Activated naive CD8-positive, alpha-beta T cell treated with anti-CD3 and anti-CD28 coated beads, Interleukin-2, amount 50 U/mL, for 24 hours (primary cell): ENCODE data around the gene SLAMF9.

ENCODE experiments used
- ATAC-seq: fragments of 150-1000 bp; cut with Tn5 transposase; one replicate; pipeline ENCODE4 v1.10.0; 2021
- DNase-seq: peaks from one replicate; pipeline ENCODE4 v3.0.0; 2021
- H3K27ac Mint-ChIP-seq: one replicate; pipeline ENCODE4 v1.8.0; 2021; ENCODE audit warnings: mild to moderate bottlenecking, mixed read lengths
- H3K27me3 Mint-ChIP-seq: one replicate; pipeline ENCODE4 v1.8.0; 2021; ENCODE audit warnings: mixed read lengths
- H3K36me3 Mint-ChIP-seq: one replicate; pipeline ENCODE4 v1.8.0; 2021; ENCODE audit warnings: low read depth, mixed read lengths
- H3K4me1 Mint-ChIP-seq: one replicate; pipeline ENCODE4 v1.8.0; 2021; ENCODE audit warnings: mixed read lengths
- H3K4me3 Mint-ChIP-seq: one replicate; pipeline ENCODE4 v1.8.0; 2021; ENCODE audit warnings: mild to moderate bottlenecking, moderate library complexity, mixed read lengths
- H3K9me3 Mint-ChIP-seq: one replicate; pipeline ENCODE4 v1.8.0; 2021; ENCODE audit warnings: mixed read lengths

Gene SLAMF9

GRCh38 chr1:159953536-159954515, at the start of gene SLAMF9:
Gene SLAMF9, minus strand, starts transcription at chr1:159954237. Its CDS starts 100 bp downstream, at chr1:159954137.
- Mint-ChIP-seq H3K27ac (no peak within 1 kb of the TSS), H3K9me3 (no peaks in the 10 kb centered on the region), H3K4me1 (peaks cover 2% of the 10 kb centered on the region), H3K4me3 (no peak within 1 kb of the TSS), H3K27me3 (peaks cover 11% of the 10 kb centered on the region), H3K36me3 (no peaks in the 10 kb centered on the region)
- DNase-seq (no peak), ATAC-seq (no peak)

GRCh38 chr1:160001440-160001839, 47.4 kb upstream of the SLAMF9 start:
- Mint-ChIP-seq H3K27me3 (peaks cover 15% of the 10 kb centered on the region), H3K27ac (no peak overlapping the region), H3K9me3 (no peaks in the 10 kb centered on the region), H3K4me1 (no peaks in the 10 kb centered on the region), H3K4me3 (no peak overlapping the region), H3K36me3 (no peaks in the 10 kb centered on the region)
- no peak for DNase-seq
- ATAC-seq: no peak

GRCh38 chr1:159999204-159999603, 45.2 kb upstream of the SLAMF9 start:
- no peaks in the 10 kb centered on the region for H3K9me3 Mint-ChIP-seq
- H3K4me3 Mint-ChIP-seq: no peak overlapping the region
- ATAC-seq (no peak), DNase-seq (no peak)
- no peaks in the 10 kb centered on the region for H3K4me1 Mint-ChIP-seq
- H3K36me3 Mint-ChIP-seq: no peaks in the 10 kb centered on the region
- no peak overlapping the region for H3K27ac Mint-ChIP-seq
- peaks cover 16% of the 10 kb centered on the region for H3K27me3 Mint-ChIP-seq

GRCh38 chr1:159996653-159997052, 42.6 kb upstream of the SLAMF9 start:
- H3K4me1 Mint-ChIP-seq: peaks cover 2% of the 10 kb centered on the region
- no peak for ATAC-seq
- H3K4me3 Mint-ChIP-seq: no peak overlapping the region
- H3K36me3 Mint-ChIP-seq: no peaks in the 10 kb centered on the region
- no peak overlapping the region for H3K27ac Mint-ChIP-seq
- no peak for DNase-seq
- H3K9me3 Mint-ChIP-seq: no peaks in the 10 kb centered on the region
- peaks cover 17% of the 10 kb centered on the region for H3K27me3 Mint-ChIP-seq

- no peak for DNase-seq
- no peak overlapping the region for H3K4me3 Mint-ChIP-seq
- H3K4me1 Mint-ChIP-seq: peaks cover 8% of the 10 kb centered on the region
Measured at GRCh38 chr1:159994896-159995295, 40.9 kb upstream of the SLAMF9 start.

GRCh38 chr1:159993911-159994310, 39.9 kb upstream of the SLAMF9 start:
- no peak overlapping the region for H3K27ac Mint-ChIP-seq
- peaks cover 12% of the 10 kb centered on the region for H3K27me3 Mint-ChIP-seq
- H3K9me3 Mint-ChIP-seq: no peaks in the 10 kb centered on the region
- peaks cover 8% of the 10 kb centered on the region for H3K4me1 Mint-ChIP-seq
- ATAC-seq (no peak), DNase-seq (no peak)
- H3K36me3 Mint-ChIP-seq: no peaks in the 10 kb centered on the region
- no peak overlapping the region for H3K4me3 Mint-ChIP-seq

More at GRCh38 chr1:159994896-159995295, 40.9 kb upstream of the SLAMF9 start:
- Mint-ChIP-seq H3K9me3 (no peaks in the 10 kb centered on the region), H3K27ac (no peak overlapping the region), H3K36me3 (no peaks in the 10 kb centered on the region), H3K27me3 (peaks cover 16% of the 10 kb centered on the region)
- no peak for ATAC-seq

GRCh38 chr1:159992161-159992560, 38.1 kb upstream of the SLAMF9 start:
- ATAC-seq: no peak
- no peaks in the 10 kb centered on the region for H3K9me3 Mint-ChIP-seq
- H3K27ac Mint-ChIP-seq: no peak overlapping the region
- no peak overlapping the region for H3K4me3 Mint-ChIP-seq
- peaks cover 8% of the 10 kb centered on the region for H3K27me3 Mint-ChIP-seq
- peaks cover 8% of the 10 kb centered on the region for H3K4me1 Mint-ChIP-seq
- H3K36me3 Mint-ChIP-seq: no peaks in the 10 kb centered on the region
- DNase-seq: no peak

GRCh38 chr1:159991513-159991912, 37.5 kb upstream of the SLAMF9 start:
- peaks cover 8% of the 10 kb centered on the region for H3K4me1 Mint-ChIP-seq
- H3K9me3 Mint-ChIP-seq: no peaks in the 10 kb centered on the region
- no peak overlapping the region for H3K27ac Mint-ChIP-seq
- ATAC-seq (no peak), DNase-seq (no peak)
- H3K27me3 Mint-ChIP-seq: peaks cover 6% of the 10 kb centered on the region
- no peak overlapping the region for H3K4me3 Mint-ChIP-seq
- no peaks in the 10 kb centered on the region for H3K36me3 Mint-ChIP-seq

GRCh38 chr1:159990005-159990404, 36.0 kb upstream of the SLAMF9 start:
- ATAC-seq (no peak), DNase-seq (no peak)
- no peaks in the 10 kb centered on the region for H3K9me3 Mint-ChIP-seq
- H3K27ac Mint-ChIP-seq: no peak overlapping the region
- peaks cover 6% of the 10 kb centered on the region for H3K27me3 Mint-ChIP-seq
- H3K4me3 Mint-ChIP-seq: no peak overlapping the region
- H3K4me1 Mint-ChIP-seq: peaks cover 8% of the 10 kb centered on the region
- no peaks in the 10 kb centered on the region for H3K36me3 Mint-ChIP-seq

GRCh38 chr1:159989581-159989980, 35.5 kb upstream of the SLAMF9 start:
- H3K4me3 Mint-ChIP-seq: no peak overlapping the region
- no peaks in the 10 kb centered on the region for H3K9me3 Mint-ChIP-seq
- H3K27ac Mint-ChIP-seq: no peak overlapping the region
- peaks cover 9% of the 10 kb centered on the region for H3K27me3 Mint-ChIP-seq
- ATAC-seq (no peak), DNase-seq (no peak)
- H3K36me3 Mint-ChIP-seq: no peaks in the 10 kb centered on the region
- H3K4me1 Mint-ChIP-seq: peaks cover 8% of the 10 kb centered on the region

- ATAC-seq: no peak
- Mint-ChIP-seq H3K27ac (no peak overlapping the region), H3K9me3 (no peaks in the 10 kb centered on the region), H3K4me1 (peaks cover 8% of the 10 kb centered on the region), H3K36me3 (no peaks in the 10 kb centered on the region), H3K27me3 (peaks cover 15% of the 10 kb centered on the region), H3K4me3 (no peak overlapping the region)
- DNase-seq: no peak
Measured at GRCh38 chr1:159988006-159988405, 34.0 kb upstream of the SLAMF9 start.

GRCh38 chr1:159987186-159987585, 33.1 kb upstream of the SLAMF9 start:
- no peak for ATAC-seq
- Mint-ChIP-seq H3K27ac (no peak overlapping the region), H3K9me3 (no peaks in the 10 kb centered on the region), H3K4me1 (peaks cover 8% of the 10 kb centered on the region), H3K27me3 (peaks cover 19% of the 10 kb centered on the region), H3K4me3 (no peak overlapping the region), H3K36me3 (no peaks in the 10 kb centered on the region)
- no peak for DNase-seq

GRCh38 chr1:159986531-159986930, 32.5 kb upstream of the SLAMF9 start:
- no peak for ATAC-seq
- Mint-ChIP-seq H3K27me3 (peaks cover 23% of the 10 kb centered on the region), H3K27ac (no peak overlapping the region), H3K4me3 (no peak overlapping the region), H3K9me3 (no peaks in the 10 kb centered on the region), H3K4me1 (peaks cover 4% of the 10 kb centered on the region), H3K36me3 (no peaks in the 10 kb centered on the region)
- no peak for DNase-seq

GRCh38 chr1:159986093-159986492, 32.1 kb upstream of the SLAMF9 start:
- H3K36me3 Mint-ChIP-seq: no peaks in the 10 kb centered on the region
- no peak overlapping the region for H3K4me3 Mint-ChIP-seq
- H3K9me3 Mint-ChIP-seq: no peaks in the 10 kb centered on the region
- no peak for ATAC-seq
- peaks cover under 1% of the 10 kb centered on the region for H3K4me1 Mint-ChIP-seq
- no peak overlapping the region for H3K27ac Mint-ChIP-seq
- peaks cover 22% of the 10 kb centered on the region for H3K27me3 Mint-ChIP-seq
- no peak for DNase-seq

- no peak overlapping the region for H3K4me3 Mint-ChIP-seq
- DNase-seq: no peak
- H3K27ac Mint-ChIP-seq: no peak overlapping the region
- H3K27me3 Mint-ChIP-seq: peaks cover 22% of the 10 kb centered on the region
- no peak for ATAC-seq
- no peaks in the 10 kb centered on the region for H3K36me3 Mint-ChIP-seq
- no peaks in the 10 kb centered on the region for H3K4me1 Mint-ChIP-seq
- H3K9me3 Mint-ChIP-seq: no peaks in the 10 kb centered on the region
Measured at GRCh38 chr1:159985473-159985872, 31.4 kb upstream of the SLAMF9 start.
